HUDEP-2 (cell line): ENCODE results near the gene TMEM223.
"Not testable (repeated sequence)": the region's sequence is repeated elsewhere in the genome, so short reads cannot be mapped to it uniquely, and the experiment has no call there.

Source experiments
- DNase-seq, 76 experiments: peaks; one replicate each; lab custom pipeline; 2025; ENCODE audit not compliant: unreplicated experiment in 76 of 76; lab: John Stamatoyannopoulos, UW

The TMEM223 gene, protein sequence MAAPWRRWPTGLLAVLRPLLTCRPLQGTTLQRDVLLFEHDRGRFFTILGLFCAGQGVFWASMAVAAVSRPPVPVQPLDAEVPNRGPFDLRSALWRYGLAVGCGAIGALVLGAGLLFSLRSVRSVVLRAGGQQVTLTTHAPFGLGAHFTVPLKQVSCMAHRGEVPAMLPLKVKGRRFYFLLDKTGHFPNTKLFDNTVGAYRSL

DNA sequence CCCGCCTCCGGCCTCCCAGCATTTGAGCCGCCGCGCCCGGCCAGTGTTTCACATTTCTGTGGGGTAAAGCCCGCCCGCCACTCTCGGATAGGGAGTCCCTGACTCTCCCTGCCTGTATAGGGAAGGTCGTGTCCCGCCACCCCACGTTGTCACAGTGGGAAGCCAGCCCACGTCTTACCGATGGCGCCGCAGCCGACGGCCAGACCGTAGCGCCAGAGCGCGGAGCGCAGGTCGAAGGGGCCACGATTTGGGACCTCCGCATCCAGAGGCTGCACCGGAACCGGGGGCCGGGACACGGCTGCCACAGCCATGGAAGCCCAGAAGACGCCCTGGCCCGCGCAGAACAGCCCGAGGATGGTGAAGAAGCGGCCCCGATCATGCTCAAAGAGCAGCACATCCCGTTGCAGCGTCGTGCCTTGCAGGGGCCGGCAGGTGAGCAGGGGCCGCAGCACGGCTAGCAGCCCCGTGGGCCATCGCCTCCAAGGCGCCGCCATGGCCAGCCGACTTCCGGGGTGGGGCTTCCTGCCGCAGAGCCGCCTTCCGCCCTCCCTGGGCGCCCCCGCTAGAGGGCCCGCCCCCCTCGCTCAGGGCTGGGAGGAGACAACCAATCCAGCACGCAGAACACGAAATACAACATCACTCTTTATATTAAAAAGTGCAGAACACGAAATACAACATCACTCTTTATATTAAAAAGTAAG lies at the start of gene TMEM223:
TMEM223 (minus strand) TSS at position 506 of the 701 bp plus-strand sequence; CDS start at position 494, 12 bp downstream.
- peak in 70 of 76 experiments; percentile 19 to 88 (median 70) for DNase-seq

DNA sequence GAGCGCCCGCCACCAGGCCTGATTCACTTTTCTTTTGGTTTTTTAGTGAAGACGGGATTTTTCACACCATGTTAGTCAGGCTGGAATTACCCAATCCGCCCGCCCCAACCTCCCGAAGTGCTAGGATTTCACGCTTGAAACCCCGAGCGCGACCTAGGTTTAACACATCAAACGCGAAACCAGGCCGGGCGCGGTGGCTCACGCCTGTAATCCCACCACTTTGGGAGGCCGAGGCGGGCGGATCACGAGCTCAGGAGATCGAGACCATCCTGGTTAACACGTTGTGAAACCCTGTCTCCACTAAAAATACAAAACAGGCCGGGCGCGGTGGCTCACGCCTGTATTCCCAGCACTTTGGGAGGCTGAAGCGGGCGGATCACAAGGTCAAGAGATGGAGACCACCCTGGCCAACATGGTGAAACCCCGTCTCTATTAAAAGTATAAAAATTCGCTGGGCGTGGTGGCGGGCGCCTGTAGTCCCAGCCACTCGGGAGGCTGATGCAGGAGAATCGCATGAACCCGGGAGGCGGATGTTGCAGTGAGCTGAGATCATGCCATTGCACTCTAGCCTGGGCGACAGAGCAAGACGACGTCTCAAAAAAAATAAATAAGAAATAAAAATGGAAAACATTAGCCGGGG lies 49.0 kb upstream of the TMEM223 start:
- DNase-seq, result peak in 40 of 76 experiments; percentile 21 to 86 (median 66)

DNA sequence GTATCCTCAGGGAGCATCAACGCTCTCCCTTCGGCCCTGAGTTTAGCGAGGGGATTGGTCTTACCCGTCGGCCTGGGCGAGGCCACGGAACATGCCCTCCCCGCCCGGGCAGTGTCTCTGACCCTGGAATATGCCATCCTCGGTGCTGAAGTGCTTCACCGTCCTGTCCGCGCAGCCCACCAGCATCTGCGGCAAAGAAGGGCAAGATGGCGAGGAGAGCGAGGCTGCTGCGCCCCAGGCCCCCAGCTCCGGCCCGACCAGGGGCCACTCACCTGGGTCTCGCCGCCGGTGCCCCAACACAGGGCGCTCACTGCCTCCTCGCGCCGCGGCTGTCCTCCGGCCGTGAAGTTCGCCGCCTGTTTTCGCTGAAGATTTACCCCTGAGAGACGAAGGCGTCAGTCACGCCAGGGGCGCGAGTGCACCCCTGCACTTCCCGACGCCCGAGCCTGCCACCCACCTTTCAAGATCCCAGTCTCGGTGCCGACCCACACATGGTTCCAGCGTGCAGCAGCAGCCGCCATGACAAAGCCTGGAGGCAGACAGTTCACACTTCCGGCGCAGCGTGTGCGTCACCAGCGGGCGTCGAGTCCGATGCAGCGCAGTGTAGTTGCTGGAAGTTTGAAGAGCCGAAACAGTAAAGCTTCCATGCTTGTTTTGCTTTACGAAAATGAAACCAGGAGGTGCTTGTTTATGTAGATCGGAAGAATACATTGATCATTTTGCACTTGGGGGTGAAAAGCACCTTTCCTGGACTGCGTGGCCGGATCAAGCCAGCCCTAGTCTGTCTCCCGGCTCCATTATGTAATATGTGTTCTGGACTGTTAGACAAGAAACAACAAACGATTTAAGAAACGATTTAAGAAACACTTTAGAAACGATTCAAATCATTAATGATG lies 47.5 kb upstream of the TMEM223 start, which contains the start of gene WDR74:
WDR74 (minus strand) TSS at position 541 of the 896 bp plus-strand sequence; CDS start at position 521, 20 bp downstream.
- DNase-seq, result peak in 71 of 76 experiments; percentile 42 to 90 (median 76)

DNA sequence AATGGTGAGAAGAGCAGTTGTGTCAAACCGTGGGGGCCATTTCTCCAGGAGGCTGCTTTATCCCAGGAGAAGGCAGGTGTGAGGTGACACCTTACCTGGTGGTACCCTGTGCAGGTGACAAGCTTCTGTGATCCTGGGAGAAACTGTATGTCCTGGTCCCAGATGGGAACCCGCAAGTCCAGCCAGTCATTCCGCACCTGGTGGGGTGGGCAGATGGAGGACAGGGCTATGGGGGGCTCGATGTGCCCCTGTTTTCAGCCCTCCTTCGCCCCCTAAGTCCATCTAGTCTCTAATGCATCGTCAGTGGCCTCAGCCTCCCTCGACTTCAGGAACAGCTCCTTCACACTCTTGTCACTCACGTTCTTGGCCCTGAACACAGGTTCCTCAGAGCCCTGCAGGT lies 43.5 kb upstream of the TMEM223 start:
- DNase-seq, result no peak

DNA sequence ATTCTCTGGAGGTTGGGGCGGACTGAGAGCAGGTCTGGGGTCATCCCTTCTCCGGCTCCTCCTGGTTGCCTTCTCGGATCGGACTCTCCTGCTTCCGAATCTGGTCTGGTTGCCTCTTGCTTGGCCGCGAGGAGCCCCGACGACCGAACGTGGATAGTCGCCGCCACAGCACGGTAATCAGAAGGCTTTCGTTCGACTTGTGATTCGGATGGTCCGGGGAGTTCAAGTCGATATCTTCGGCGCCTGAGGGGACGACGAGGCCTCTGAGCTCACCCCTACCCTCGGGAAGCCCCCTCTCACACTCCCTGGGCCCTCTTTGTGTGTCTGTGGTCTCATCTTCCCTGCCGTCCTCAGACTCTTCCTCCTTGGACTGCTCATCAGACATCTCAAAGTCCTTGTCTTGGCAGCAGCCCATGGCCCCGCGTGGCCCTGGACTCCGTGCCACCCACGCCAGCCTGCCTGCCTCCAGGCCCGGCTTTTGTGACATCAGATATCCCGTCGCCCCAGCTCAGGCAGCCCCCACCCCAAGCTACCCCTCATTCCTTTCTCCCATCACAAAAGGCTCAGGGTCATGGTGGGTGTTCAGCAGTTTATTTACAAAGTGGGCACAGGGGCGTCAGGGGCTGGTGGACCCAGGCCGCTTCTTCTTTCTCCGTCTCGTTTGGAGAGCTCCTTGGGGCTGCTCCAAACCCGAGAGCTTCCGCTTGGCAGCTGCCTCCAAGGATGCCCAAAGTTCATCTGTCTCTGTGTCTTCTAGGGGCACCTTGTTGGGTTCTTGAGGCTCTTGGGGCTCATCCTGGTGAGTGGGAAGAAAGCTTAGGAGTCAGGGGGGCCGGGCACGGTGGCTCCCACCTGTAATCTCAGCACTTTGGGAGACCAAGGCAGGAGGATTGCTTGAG lies 40.8 kb upstream of the TMEM223 start, which contains the start of gene TEX54:
TEX54 (minus strand) TSS at position 506 of the 899 bp plus-strand sequence.
- DNase-seq, result peak in 11 of 76 experiments; percentile 23 to 89 (median 39)

DNA sequence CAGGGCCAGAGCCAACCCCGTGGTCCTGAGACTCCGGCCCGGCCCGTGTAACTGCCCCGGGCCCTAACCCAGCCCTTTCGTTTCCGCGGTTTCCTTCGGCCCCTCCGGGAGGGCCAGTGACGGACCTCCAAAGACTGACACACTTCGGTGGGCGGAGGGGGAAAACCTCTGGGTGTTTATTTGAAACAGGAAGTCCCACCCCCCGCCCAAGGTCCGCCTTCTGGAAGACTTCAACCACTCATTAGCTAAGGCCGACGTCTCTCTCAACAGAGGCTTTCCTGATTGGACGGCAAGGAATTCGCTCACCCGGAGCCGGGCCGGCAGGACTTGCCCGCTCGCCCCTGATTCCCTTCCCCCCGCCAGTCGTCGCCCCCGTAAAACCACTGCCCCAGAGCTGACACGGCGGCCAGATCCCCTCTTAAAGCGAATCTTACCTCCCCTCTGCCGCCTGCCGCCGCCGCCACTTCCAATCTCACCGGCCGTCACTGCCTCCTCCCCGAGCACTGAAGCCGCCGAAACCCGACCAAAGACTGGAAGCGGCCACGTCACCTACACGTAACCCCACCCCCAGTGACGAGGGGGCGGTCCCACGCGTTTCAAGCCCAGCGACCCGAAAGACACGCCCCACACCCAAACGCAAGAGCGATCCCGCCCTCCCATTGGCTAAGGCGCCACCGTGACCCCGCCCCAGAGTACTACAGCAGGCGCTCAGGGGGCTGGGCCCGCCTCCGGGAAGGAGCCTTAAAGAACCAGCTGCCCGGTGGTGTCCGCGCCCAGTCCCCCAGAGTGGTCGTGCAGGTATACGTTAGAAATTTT lies 39.9 kb upstream of the TMEM223 start, which contains the start of gene STX5:
STX5 (minus strand) TSS at position 532 of the 816 bp plus-strand sequence. CDS start 808 bp downstream, outside the sequence.
- DNase-seq, result peak in 75 of 76 experiments; percentile 54 to 99 (median 97)

DNA sequence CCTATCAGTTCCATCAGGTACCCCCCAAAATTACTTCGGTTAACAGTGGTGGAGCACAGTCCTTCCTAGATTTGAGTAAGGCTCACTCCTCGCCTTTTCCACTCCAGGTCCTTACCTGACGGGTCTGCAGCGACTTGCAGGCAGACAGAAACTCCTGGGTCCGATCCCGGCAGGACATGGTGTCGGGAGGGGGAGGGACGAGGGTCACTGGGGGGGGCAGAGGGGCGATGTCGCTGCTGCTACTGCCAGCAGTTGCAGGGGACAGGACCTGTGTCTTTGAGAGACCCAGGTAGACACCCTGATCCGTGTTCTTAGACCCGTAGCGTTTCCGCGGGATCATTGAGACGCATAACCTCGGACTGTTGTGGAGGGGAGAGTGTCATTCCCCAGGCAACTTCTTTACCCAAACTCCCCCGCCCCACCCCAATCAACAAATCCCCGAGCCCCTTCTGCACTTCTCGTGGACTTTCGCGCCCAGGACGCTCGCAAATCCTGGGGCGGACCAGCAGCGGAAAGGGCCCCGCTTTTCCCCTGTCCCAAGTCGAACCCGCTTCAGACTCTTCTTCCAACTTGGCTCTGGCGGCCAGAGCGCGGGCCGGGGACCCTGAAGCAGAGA lies 39.2 kb upstream of the TMEM223 start:
- DNase-seq, result peak in 1 of 76 experiments; percentile 37

DNA sequence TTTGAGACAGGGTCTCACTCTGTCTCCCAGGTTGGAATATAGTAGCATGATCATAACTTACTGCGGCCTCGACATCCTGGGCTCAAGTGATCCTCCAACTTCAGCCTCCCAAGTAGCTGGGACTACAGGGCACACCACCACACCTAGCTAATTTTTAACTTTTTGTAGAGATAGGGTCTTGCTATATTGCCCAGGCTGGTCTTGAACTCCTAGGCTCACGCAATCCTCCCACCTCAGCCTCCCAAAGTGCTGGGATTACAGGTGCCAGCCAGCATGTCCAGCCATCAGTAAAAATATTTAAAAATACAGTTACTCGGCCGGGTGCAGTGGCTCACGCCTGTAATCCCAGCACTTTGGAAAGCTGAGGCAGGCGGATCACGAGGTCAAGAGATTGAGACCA lies 36.3 kb upstream of the TMEM223 start:
- not testable (repeated sequence) for DNase-seq

DNA sequence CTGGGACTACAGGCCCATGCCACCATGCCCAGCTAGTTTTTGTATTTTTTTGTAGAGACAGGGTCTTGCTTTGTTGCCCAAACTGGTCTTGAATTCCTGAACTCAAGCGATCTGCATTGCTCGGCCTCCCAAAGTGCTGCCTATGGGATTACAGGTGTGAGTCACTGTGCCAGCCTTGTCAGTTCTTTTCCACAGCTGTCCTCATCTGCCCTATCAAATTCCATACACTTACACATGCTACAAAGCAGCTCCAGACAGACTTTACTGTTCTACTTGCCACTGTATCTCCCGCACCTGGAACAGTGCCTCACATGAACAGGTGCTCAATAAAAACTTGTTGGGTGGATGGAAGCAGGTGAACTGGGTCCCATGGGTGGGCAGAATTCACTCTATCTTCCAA lies 31.9 kb upstream of the TMEM223 start:
- no peak for DNase-seq

DNA sequence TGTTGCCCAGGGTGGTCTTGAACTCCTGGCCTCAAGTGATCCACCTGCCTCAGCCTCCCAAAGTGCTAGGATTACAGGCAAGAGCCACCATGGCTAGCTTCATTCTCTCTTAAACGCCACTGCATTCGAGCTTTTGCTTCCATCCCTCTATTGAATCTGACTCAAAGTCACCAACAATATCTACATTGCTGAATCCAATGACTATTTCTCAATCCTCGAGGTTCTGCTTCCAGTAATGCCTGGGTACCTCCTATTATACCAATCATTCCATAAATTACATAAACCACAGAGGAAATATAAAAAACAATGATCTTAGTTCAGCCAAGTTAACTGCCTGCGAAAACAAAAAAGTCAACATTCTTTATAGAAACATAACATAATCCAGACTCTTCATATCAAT lies 25.3 kb upstream of the TMEM223 start:
- DNase-seq, result no peak

DNA sequence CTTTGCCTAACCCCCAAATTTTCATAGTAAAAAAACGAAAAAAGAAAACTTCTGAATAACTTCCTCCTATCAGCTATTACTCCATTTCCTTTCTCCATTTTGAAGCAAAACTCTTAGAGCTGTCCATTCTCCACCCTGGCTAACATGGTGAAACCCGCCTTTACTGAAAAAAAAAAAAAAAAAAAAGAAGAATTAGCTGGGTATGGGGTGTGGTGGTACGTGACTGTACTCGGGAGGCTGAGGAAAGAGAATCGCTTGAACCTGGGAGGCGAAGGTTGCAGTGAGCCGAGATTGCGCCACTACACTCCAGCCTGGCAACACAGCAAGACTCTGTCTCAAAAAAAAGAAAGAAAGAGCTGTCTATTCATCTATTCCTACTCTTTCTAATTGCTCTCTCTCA lies 24.8 kb upstream of the TMEM223 start:
- no peak for DNase-seq

DNA sequence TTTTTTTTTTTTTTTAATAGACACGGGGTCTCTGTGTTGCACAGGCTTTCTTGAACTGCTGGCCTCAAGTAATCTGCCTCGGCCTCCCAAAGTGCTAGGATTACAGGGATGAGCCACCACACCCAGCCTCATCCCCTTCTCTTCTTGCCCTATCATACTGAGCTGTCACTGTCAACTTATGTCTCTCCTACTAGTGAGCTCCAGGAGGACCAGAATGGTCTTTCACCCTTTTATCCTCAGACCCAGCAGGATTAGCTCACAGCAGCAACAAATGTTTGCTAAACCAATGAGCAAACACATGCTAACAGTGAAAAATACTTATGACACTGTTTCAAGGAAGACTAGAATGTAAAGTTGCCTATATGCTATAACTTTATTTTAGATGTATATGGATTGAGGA lies 19.9 kb upstream of the TMEM223 start:
- DNase-seq, result no peak

DNA sequence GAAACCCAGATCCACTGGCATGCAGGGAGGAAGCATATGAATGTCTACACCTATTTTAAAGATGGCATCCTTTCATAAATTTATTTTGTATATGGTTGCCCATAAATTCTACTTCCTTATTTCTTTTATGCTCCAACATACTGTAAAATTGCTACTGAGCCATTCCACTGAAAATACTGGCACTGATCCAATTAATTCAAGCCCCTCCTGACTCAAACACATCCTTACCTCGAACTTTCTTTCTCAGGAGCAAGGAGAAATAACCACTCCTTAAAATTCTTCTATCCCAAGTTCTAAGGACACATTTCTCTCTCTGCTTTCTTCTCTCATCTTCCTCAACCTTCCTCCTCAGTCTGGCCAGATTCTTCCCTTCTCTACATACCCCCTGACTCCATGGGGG lies 18.9 kb upstream of the TMEM223 start:
- no peak for DNase-seq

DNA sequence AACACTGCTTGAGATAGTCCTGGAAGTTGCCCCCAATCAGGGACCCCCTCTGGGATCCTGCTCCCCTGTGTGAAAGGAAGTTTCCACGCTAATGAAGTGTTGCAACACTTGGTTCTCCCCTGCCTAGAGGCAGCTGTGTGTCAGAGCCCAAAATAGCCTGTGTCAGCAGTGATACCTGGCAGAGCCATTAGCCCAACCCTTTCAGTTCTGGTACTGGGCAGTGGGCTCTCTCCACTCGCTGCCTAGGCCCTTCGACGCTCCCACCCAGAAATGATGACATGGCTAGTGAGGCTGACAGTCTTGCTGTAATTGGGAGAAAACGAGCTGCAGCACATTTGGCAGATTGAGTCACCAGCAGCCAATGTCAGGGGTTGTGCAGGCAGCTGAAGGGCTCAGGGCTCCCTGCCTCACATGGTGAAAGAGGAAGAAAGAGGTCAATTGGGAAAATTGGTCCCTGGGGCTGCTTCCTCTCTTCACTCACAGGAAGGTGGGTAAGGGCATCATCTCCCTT lies 14.9 kb upstream of the TMEM223 start:
- DNase-seq, result no peak

DNA sequence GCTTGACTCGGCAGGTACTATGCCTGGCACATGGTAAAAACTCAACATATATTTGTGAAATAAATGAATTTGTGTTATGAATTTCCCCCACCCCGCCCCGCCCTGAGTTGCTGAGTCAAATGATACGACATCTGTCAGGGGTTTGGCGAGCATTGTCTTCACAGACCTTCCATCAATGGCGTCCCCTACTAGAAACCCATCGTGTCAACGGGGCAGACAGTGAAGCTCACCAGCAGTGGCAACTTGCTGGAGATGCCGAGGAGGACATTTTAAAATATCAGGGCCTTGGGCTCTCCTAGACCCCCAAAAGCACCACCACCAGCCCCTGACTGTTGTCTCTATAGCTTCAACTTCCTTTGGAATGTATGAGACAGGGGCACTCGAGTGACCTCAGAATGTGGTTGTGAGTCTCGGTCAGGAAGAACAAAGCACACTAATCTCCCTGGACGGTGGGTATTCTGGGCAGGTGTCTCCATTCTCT lies 14.2 kb upstream of the TMEM223 start:
- DNase-seq, result peak in 8 of 76 experiments; percentile 12 to 44 (median 27)

DNA sequence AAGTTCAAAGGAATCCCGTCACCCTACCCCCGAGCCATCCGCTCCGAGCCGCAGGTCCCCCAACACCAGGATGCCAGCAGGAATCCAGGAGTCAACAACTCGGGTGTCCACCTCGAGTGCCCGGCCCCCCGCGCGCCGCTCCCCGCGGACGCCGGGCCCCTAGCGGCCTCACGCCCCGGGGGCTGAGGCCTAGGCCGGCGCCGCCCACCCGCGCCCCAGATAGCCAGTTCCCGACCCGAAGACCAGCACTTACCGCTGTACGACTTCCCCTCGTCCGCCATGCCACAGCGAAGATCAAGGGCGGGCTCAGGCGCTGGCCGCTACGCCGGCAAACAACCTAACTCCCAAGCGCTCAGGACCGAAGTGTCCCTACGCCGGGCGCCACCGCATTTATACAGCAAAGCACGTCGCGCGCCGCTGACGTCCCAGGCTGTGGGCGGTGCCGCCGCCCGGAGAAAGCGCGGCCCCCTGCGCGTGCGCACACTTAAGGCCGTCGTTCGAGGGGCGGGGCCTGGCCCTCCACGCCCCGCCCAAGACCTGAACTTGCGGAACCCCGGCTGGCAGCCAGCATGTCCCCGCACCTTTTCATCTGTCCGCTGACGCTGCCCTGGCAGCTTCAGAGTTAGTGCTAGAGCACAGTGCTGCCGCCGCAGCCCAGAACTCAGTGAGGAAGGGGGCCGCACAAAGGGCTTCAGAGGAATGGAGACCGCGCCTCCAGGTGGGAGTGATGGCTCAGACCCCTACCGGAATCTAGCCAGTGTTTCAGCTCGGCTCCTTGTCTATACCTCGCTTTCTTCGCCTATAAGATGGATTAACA lies 13.5 kb upstream of the TMEM223 start, which contains the start of gene NXF1:
NXF1 (minus strand) TSS at position 365 of the 817 bp plus-strand sequence; CDS start at position 281, 84 bp downstream.
- DNase-seq, result peak in 74 of 76 experiments; percentile 48 to 96 (median 89)
